ENCODE measurements around the gene IQGAP1. TPM values are rescaled to one million over a fixed set of nuclear protein-coding genes. Genes with fewer than 3 reads are reported as not detected.

The IQGAP1 gene
- total and polyA plus RNA-seq, 2 of the 13 experiments (the other 11 are each of a cell fraction or from before 2014, with no cell fraction given) = 29.5 to 37.9 TPM

DNA sequence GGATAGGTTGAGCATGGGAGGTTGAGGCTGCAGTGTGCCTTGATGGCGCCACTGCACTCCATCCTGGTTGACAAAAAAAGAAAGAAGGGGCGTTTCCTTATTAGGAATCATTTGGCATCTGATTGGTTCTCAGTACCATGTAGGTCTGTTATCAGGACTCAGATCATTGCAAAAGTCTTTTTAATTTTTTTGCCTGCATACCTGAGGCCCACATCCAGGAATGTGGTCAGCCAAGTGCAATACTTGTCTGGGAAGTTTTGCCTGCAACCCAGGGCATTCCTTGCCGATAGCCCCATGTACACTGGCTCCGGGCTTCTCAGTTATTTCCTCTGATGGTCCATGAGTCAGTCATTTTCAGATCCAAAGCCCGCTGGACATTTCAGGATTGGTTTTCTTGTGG is 91.6 kb downstream of the IQGAP1 start (continued):
- TF ChIP-seq TEAD3 (CRISPR knock-in tag; optimal IDR thresholded peaks at IDR 0.05; ENCODE audit: borderline replicate concordance) = no peak
- TF ChIP-seq ZC3H4 (CRISPR knock-in tag; IDR thresholded peaks at IDR 0.05; ENCODE audit: borderline replicate concordance) = no peak
- no peak for TF ChIP-seq KLF11 (CRISPR knock-in tag; IDR thresholded peaks at IDR 0.05)
- no peak for TF ChIP-seq SRY (CRISPR knock-in tag; IDR thresholded peaks at IDR 0.05)
- TF ChIP-seq AKAP8 (CRISPR knock-in tag; IDR thresholded peaks at IDR 0.05) = no peak
- TF ChIP-seq YY1 (IDR thresholded peaks at IDR 0.05; ENCODE audit: insufficient read depth, insufficient replicate concordance, low read depth, low read length) = no peak

DNA sequence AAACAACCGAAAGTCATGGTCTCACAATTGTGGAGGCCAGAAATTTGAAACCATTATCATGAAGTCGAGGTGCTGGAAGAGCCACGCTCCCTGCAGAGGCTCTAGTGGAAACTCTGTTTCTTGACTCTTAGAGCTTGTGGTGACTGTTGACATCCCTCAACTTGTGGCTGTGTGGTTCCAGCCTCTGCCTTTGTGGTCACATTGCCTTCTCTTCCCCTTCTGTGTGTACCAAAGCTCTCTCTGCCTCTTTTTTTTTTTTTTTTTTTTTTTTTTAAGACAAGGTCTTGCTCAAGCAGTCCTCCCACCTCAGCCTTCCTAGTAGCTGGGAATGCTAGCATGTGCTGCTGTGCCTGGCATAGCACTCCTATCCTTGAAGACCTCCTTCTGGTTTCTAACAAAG is 93.0 kb downstream of the IQGAP1 start:
- CTCF ChIA-PET (ENCODE audit: low intra/inter-chr PET ratio, low total read pairs) = interaction anchor here (2.0 to 3.4 kb wide), 3 partner anchors 119 to 161 kb away, joined by 7 to 55 read pairs (median 12); no protein-coding TSS in a partner anchor
- Histone ChIP-seq H3K4me3 (replicated peaks in 1 of 3; ENCODE audit: insufficient read depth in 1 of 3, low read depth in 2 of 3, low read length in 3 of 3) (no peak overlapping the region), H3K79me2 (ENCODE audit: insufficient read depth, low read length) (no peaks in the 10 kb centered on the region), H3K36me3 (replicated peaks in 1 of 2; ENCODE audit: control insufficient read depth in 1 of 2, insufficient read depth in 2 of 2, low read length in 2 of 2) (peaks cover 8 to 31% of the 10 kb centered on the region in 2 experiments; a peak in 4 of 5 replicates), H3K4me1 (ENCODE audit: insufficient read depth, low read length) (peaks cover 32% of the 10 kb centered on the region), H3K27ac (ENCODE audit: extremely low read length, insufficient read depth, low read length) (no peak overlapping the region), H2AFZ (ENCODE audit: low read length) (no peak overlapping the region), H4K20me1 (ENCODE audit: insufficient read depth, low read length) (no peaks in the 10 kb centered on the region), H3K27me3 (ENCODE audit: control insufficient read depth in 1 of 2, insufficient read depth in 2 of 2, low read length in 2 of 2) (no peaks in the 10 kb centered on the region), H3K9ac (ENCODE audit: insufficient read depth, low read depth, low read length) (no peak overlapping the region), H3K9me3 (ENCODE audit: low read length) (no peaks in the 10 kb centered on the region), H3K4me2 (ENCODE audit: low read depth, low read length) (no peak overlapping the region)
- WGBS (ENCODE audit: low lambda C conversion rate) = 90% methylated on average over 3 of the region's 3 CpGs
- BruUV-seq (replicated peaks) = no TSS peak
- POLR2A ChIA-PET = no interaction called here
- TF ChIP-seq ZNF343 (CRISPR knock-in tag; IDR thresholded peaks at IDR 0.05) = no peak
- no peak for TF ChIP-seq ZNF496 (CRISPR knock-in tag; IDR thresholded peaks at IDR 0.05; ENCODE audit: insufficient replicate concordance)
- TF ChIP-seq, protein P1, sequence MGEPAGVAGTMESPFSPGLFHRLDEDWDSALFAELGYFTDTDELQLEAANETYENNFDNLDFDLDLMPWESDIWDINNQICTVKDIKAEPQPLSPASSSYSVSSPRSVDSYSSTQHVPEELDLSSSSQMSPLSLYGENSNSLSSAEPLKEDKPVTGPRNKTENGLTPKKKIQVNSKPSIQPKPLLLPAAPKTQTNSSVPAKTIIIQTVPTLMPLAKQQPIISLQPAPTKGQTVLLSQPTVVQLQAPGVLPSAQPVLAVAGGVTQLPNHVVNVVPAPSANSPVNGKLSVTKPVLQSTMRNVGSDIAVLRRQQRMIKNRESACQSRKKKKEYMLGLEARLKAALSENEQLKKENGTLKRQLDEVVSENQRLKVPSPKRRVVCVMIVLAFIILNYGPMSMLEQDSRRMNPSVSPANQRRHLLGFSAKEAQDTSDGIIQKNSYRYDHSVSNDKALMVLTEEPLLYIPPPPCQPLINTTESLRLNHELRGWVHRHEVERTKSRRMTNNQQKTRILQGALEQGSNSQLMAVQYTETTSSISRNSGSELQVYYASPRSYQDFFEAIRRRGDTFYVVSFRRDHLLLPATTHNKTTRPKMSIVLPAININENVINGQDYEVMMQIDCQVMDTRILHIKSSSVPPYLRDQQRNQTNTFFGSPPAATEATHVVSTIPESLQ (CRISPR knock-in tag; conservative IDR thresholded peaks at IDR 0.05) = no peak
- no peak for TF ChIP-seq ZNF232 (CRISPR knock-in tag; IDR thresholded peaks at IDR 0.05; ENCODE audit: borderline replicate concordance)
- TF ChIP-seq SMAD3 (CRISPR knock-in tag; IDR thresholded peaks at IDR 0.05) = no peak
- TF ChIP-seq, protein P2, sequence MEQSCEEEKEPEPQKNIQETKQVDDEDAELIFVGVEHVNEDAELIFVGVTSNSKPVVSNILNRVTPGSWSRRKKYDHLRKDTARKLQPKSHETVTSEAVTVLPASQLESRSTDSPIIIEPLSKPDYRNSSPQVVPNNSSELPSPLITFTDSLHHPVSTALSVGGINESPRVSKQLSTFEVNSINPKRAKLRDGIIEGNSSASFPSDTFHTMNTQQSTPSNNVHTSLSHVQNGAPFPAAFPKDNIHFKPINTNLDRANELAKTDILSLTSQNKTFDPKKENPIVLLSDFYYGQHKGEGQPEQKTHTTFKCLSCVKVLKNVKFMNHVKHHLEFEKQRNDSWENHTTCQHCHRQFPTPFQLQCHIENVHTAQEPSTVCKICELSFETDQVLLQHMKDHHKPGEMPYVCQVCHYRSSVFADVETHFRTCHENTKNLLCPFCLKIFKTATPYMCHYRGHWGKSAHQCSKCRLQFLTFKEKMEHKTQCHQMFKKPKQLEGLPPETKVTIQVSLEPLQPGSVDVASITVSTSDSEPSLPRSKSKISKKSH (CRISPR knock-in tag; IDR thresholded peaks at IDR 0.05; ENCODE audit: borderline replicate concordance) = no peak
- no peak for TF ChIP-seq IRF2 (CRISPR knock-in tag; IDR thresholded peaks at IDR 0.05)
- TF ChIP-seq ARNT2 (CRISPR knock-in tag; IDR thresholded peaks at IDR 0.05; ENCODE audit: low read depth) = no peak
- TF ChIP-seq POGZ (CRISPR knock-in tag; IDR thresholded peaks at IDR 0.05) = no peak
- no peak for FAIRE-seq
- intact Hi-C loops (cut with micrococcal nuclease; ENCODE audit: unreplicated experiment) (no loop called here), in situ Hi-C loops (cut with HindIII; ENCODE audit: extremely low pct_ligation_motif_present, low pct_unique_long_range_greater_than_20kb) (loop anchor here (5.0 to 10.0 kb wide), 2 partner anchors 116 to 159 kb away; no protein-coding TSS in a partner anchor)
- no peak for DNase-seq (ENCODE audit: low spot score)
- ATAC-seq = no peak

Data from HepG2 (cell line).